ENCODE measurements around the gene HNRNPK.

The HNRNPK gene

DNA sequence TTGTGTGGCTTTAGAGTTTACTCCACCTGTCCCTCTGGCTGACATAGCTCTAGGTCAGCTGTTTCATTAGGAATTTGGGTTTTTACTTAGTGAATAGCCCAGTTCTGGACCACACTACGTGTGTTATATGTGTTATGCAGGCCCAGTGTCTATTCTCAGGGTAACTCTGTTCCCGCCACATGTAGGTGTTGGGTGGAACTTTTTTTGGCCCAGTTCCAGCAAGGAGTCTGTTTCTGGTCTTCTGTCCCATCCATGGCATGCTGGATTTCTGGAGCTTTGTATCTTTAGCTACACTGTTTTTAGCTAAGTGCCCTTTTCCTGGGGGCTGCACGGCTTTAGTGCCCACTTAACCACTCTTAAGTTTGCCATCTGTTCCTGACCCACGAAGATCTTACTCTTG, 16.1 kb upstream of the HNRNPK start:
- no peak for ATAC-seq
- no peak for TF ChIP-seq ISL1 (CRISPR knock-in tag; IDR thresholded peaks at IDR 0.05)
- no peak for TF ChIP-seq TOX (CRISPR knock-in tag; IDR thresholded peaks at IDR 0.05; ENCODE audit: borderline replicate concordance)
- TF ChIP-seq ARNTL (CRISPR knock-in tag; IDR thresholded peaks at IDR 0.05; ENCODE audit: borderline replicate concordance, low read depth), result no peak
- TF ChIP-seq, protein P1, sequence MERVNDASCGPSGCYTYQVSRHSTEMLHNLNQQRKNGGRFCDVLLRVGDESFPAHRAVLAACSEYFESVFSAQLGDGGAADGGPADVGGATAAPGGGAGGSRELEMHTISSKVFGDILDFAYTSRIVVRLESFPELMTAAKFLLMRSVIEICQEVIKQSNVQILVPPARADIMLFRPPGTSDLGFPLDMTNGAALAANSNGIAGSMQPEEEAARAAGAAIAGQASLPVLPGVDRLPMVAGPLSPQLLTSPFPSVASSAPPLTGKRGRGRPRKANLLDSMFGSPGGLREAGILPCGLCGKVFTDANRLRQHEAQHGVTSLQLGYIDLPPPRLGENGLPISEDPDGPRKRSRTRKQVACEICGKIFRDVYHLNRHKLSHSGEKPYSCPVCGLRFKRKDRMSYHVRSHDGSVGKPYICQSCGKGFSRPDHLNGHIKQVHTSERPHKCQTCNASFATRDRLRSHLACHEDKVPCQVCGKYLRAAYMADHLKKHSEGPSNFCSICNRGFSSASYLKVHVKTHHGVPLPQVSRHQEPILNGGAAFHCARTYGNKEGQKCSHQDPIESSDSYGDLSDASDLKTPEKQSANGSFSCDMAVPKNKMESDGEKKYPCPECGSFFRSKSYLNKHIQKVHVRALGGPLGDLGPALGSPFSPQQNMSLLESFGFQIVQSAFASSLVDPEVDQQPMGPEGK (CRISPR knock-in tag; IDR thresholded peaks at IDR 0.05; ENCODE audit: borderline replicate concordance), result no peak
- TF ChIP-seq ZNF565 (CRISPR knock-in tag; conservative IDR thresholded peaks at IDR 0.05; ENCODE audit: low read depth), result no peak
- no peak for TF ChIP-seq TCF4 (CRISPR knock-in tag; IDR thresholded peaks at IDR 0.05; ENCODE audit: borderline replicate concordance)
- TF ChIP-seq BACH2 (CRISPR knock-in tag; IDR thresholded peaks at IDR 0.05; ENCODE audit: borderline replicate concordance), result no peak
- no peak for TF ChIP-seq RARB (CRISPR knock-in tag; IDR thresholded peaks at IDR 0.05)
- TF ChIP-seq ZNF8 (CRISPR knock-in tag; IDR thresholded peaks at IDR 0.05), result no peak
- TF ChIP-seq ZFP30 (CRISPR knock-in tag; IDR thresholded peaks at IDR 0.05), result no peak
- no peak for TF ChIP-seq ZFP3 (CRISPR knock-in tag; IDR thresholded peaks at IDR 0.05)
- TF ChIP-seq CREB5 (CRISPR knock-in tag; IDR thresholded peaks at IDR 0.05; ENCODE audit: low read depth), result no peak
- no peak for TF ChIP-seq POU6F1 (CRISPR knock-in tag; IDR thresholded peaks at IDR 0.05; ENCODE audit: borderline replicate concordance, low read depth)
- TF ChIP-seq GLIS3 (CRISPR knock-in tag; IDR thresholded peaks at IDR 0.05), result no peak
- no peak for TF ChIP-seq CSDC2 (CRISPR knock-in tag; IDR thresholded peaks at IDR 0.05)
- TF ChIP-seq TSHZ2 (CRISPR knock-in tag; IDR thresholded peaks at IDR 0.05), result no peak
- no peak for TF ChIP-seq PPARA (CRISPR knock-in tag; IDR thresholded peaks at IDR 0.05; ENCODE audit: borderline replicate concordance)
- no peak for TF ChIP-seq SNAI2 (CRISPR knock-in tag; IDR thresholded peaks at IDR 0.05)

- no peak for TF ChIP-seq ISL1 (CRISPR knock-in tag; IDR thresholded peaks at IDR 0.05)
- no peak for TF ChIP-seq CSDC2 (CRISPR knock-in tag; IDR thresholded peaks at IDR 0.05)
- TF ChIP-seq BACH2 (CRISPR knock-in tag; IDR thresholded peaks at IDR 0.05; ENCODE audit: borderline replicate concordance), result no peak
- no peak for TF ChIP-seq POU6F1 (CRISPR knock-in tag; IDR thresholded peaks at IDR 0.05; ENCODE audit: borderline replicate concordance, low read depth)
- no peak for TF ChIP-seq ZFP30 (CRISPR knock-in tag; IDR thresholded peaks at IDR 0.05)
- TF ChIP-seq SNAI2 (CRISPR knock-in tag; IDR thresholded peaks at IDR 0.05), result no peak
- ATAC-seq, result no peak
Measured at GRCh38 chr9:83992901-83993300, 12.9 kb upstream of the HNRNPK start.

- ATAC-seq, result no peak
- no peak for TF ChIP-seq GLIS3 (CRISPR knock-in tag; IDR thresholded peaks at IDR 0.05)
- TF ChIP-seq SNAI2 (CRISPR knock-in tag; IDR thresholded peaks at IDR 0.05), result no peak
- TF ChIP-seq ESRRG (CRISPR knock-in tag; IDR thresholded peaks at IDR 0.05), result no peak
- no peak for TF ChIP-seq ZNF8 (CRISPR knock-in tag; IDR thresholded peaks at IDR 0.05)
- TF ChIP-seq, protein P2, sequence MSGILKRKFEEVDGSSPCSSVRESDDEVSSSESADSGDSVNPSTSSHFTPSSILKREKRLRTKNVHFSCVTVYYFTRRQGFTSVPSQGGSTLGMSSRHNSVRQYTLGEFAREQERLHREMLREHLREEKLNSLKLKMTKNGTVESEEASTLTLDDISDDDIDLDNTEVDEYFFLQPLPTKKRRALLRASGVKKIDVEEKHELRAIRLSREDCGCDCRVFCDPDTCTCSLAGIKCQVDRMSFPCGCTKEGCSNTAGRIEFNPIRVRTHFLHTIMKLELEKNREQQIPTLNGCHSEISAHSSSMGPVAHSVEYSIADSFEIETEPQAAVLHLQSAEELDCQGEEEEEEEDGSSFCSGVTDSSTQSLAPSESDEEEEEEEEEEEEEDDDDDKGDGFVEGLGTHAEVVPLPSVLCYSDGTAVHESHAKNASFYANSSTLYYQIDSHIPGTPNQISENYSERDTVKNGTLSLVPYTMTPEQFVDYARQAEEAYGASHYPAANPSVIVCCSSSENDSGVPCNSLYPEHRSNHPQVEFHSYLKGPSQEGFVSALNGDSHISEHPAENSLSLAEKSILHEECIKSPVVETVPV (CRISPR knock-in tag; IDR thresholded peaks at IDR 0.05), result no peak
- no peak for TF ChIP-seq TOX (CRISPR knock-in tag; IDR thresholded peaks at IDR 0.05; ENCODE audit: borderline replicate concordance)
- TF ChIP-seq TSHZ2 (CRISPR knock-in tag; IDR thresholded peaks at IDR 0.05), result no peak
- TF ChIP-seq ZNF70 (CRISPR knock-in tag; IDR thresholded peaks at IDR 0.05), result no peak
- TF ChIP-seq TCF4 (CRISPR knock-in tag; IDR thresholded peaks at IDR 0.05; ENCODE audit: borderline replicate concordance), result no peak
- no peak for TF ChIP-seq ZFP3 (CRISPR knock-in tag; IDR thresholded peaks at IDR 0.05)
- TF ChIP-seq OSR1 (CRISPR knock-in tag; IDR thresholded peaks at IDR 0.05), result no peak
- TF ChIP-seq ZC3H10 (CRISPR knock-in tag; IDR thresholded peaks at IDR 0.05), result no peak
Measured at GRCh38 chr9:83992407-83992806, 12.4 kb upstream of the HNRNPK start.

Data from SK-N-SH treated with all-trans-retinoic acid at 6 μM for 48 hours (cell line).